Neuronal stem cell (in vitro differentiated cells): ENCODE data around the gene ZNF783.

Experiments
- DNase-seq: peaks from one replicate; pipeline ENCODE4 v3.0.0-alpha.2; 2013; ENCODE audit warnings: low spot score
- H2AFZ ChIP-seq: one replicate; pipeline ENCODE4 v1.6.1; 2013; ENCODE audit warnings: mild to moderate bottlenecking, low read length, inconsistent platforms
- H2AK5ac ChIP-seq: 2 replicates; pipeline ENCODE4 v1.6.1; 2013; ENCODE audit warnings: low read depth, mild to moderate bottlenecking, inconsistent platforms, low read length, moderate library complexity, mixed read lengths
- H2BK120ac ChIP-seq: 2 replicates; pipeline ENCODE4 v1.6.1; 2013; ENCODE audit warnings: low read depth, mild to moderate bottlenecking, inconsistent platforms, low read length, moderate library complexity, mixed read lengths
- H2BK12ac ChIP-seq: one replicate; pipeline ENCODE4 v1.6.1; 2013; ENCODE audit warnings: low read length, inconsistent platforms
- H2BK15ac ChIP-seq: 2 replicates; pipeline ENCODE4 v1.6.1; 2013; ENCODE audit warnings: mild to moderate bottlenecking, low read length, inconsistent platforms, mixed read lengths
- H2BK5ac ChIP-seq: one replicate; pipeline ENCODE4 v1.6.1; 2013; ENCODE audit warnings: inconsistent platforms, mild to moderate bottlenecking, low read length, moderate library complexity
- H3K14ac ChIP-seq: one replicate; pipeline ENCODE4 v1.6.1; 2013; ENCODE audit warnings: low read length, inconsistent platforms
- H3K18ac ChIP-seq: 2 replicates; pipeline ENCODE4 v1.6.1; 2013; ENCODE audit warnings: low read length, inconsistent platforms
- H3K23ac ChIP-seq: 2 replicates; pipeline ENCODE4 v1.6.1; 2013; ENCODE audit warnings: low read depth, mild to moderate bottlenecking, mixed read lengths, low read length, inconsistent platforms; ENCODE audit not compliant: poor library complexity
- H3K27ac ChIP-seq: replicated peaks from 3 replicates; pipeline ENCODE4 v1.5.1; 2013; ENCODE audit warnings: low read length, inconsistent platforms
- H3K27me3 ChIP-seq, 3 experiments: 2 replicates each; pipeline ENCODE4 v1.6.1; 2013; ENCODE audit warnings: low read length in 3 of 3, mild to moderate bottlenecking in 2 of 3, inconsistent platforms in 1 of 3, low read depth in 1 of 3, mixed read lengths in 1 of 3, moderate library complexity in 1 of 3; ENCODE audit not compliant: control insufficient read depth in 3 of 3, insufficient read depth in 3 of 3
- H3K36me3 ChIP-seq, 2 donors: replicated peaks in 1 of 2; 2 replicates each; pipeline ENCODE4 v1.6.1; 2013; ENCODE audit warnings: low read length in 2 of 2; ENCODE audit not compliant: control insufficient read depth in 2 of 2, insufficient read depth in 2 of 2
- H3K4ac ChIP-seq: 2 replicates; pipeline ENCODE4 v1.6.1; 2013; ENCODE audit warnings: inconsistent platforms, mild to moderate bottlenecking, low read length, moderate library complexity
- H3K4me1 ChIP-seq, 2 donors: 1 replicate in 1 of 2; 2 replicates in 1 of 2; pipeline ENCODE4 v1.6.1; 2013; ENCODE audit warnings: low read length in 2 of 2, low read depth in 1 of 2; ENCODE audit not compliant: control insufficient read depth in 2 of 2, insufficient read depth in 1 of 2
- H3K4me2 ChIP-seq: one replicate; pipeline ENCODE4 v1.6.1; 2013; ENCODE audit warnings: mild to moderate bottlenecking, low read length, inconsistent platforms; ENCODE audit not compliant: insufficient read depth, poor library complexity, severe bottlenecking
- H3K4me3 ChIP-seq, 2 donors: 2 replicates each; pipeline ENCODE4 v1.5.1; 2013; ENCODE audit warnings: low read length in 2 of 2, mild to moderate bottlenecking in 2 of 2, inconsistent platforms in 1 of 2, moderate library complexity in 1 of 2
- H3K79me1 ChIP-seq: one replicate; pipeline ENCODE4 v1.6.1; 2013; ENCODE audit warnings: low read depth, mild to moderate bottlenecking, inconsistent platforms, low read length, moderate library complexity
- H3K9ac ChIP-seq: one replicate; pipeline ENCODE4 v1.6.1; 2013; ENCODE audit warnings: mild to moderate bottlenecking, low read depth, low read length, inconsistent platforms; ENCODE audit not compliant: poor library complexity
- H3K9me3 ChIP-seq, 2 donors: replicated peaks in 1 of 2; 2 replicates each; pipeline versions ENCODE3 to v1.6.1; 2013; ENCODE audit warnings: low read length in 2 of 2, mild to moderate bottlenecking in 2 of 2, inconsistent platforms in 1 of 2, low read depth in 1 of 2, mixed read lengths in 1 of 2, moderate library complexity in 1 of 2; ENCODE audit not compliant: control insufficient read depth in 2 of 2, insufficient read depth in 1 of 2
- H4K8ac ChIP-seq: one replicate; pipeline ENCODE4 v1.6.1; 2013; ENCODE audit warnings: low read depth, mild to moderate bottlenecking, inconsistent platforms, low read length, moderate library complexity
- H4K91ac ChIP-seq: one replicate; pipeline ENCODE4 v1.6.1; 2013; ENCODE audit warnings: low read length, low read depth, mild to moderate bottlenecking, inconsistent platforms; ENCODE audit not compliant: poor library complexity
- WGBS, 2 donors: extraction: QIAGEN DNeasy Blood & Tissue Kit; methylation state at CpG; one replicate each; pipeline ENCODE4 v1.1.7; 2013; ENCODE audit warnings: missing lambda C conversion rate in 2 of 2, mixed read lengths in 1 of 2; ENCODE audit not compliant: insufficient read length in 2 of 2, insufficient replicate concordance in 1 of 2; ENCODE audit errors: extremely low coverage in 2 of 2; 5-methylcytosine and 5-hydroxymethylcytosine counted together

Gene ZNF783

DNA sequence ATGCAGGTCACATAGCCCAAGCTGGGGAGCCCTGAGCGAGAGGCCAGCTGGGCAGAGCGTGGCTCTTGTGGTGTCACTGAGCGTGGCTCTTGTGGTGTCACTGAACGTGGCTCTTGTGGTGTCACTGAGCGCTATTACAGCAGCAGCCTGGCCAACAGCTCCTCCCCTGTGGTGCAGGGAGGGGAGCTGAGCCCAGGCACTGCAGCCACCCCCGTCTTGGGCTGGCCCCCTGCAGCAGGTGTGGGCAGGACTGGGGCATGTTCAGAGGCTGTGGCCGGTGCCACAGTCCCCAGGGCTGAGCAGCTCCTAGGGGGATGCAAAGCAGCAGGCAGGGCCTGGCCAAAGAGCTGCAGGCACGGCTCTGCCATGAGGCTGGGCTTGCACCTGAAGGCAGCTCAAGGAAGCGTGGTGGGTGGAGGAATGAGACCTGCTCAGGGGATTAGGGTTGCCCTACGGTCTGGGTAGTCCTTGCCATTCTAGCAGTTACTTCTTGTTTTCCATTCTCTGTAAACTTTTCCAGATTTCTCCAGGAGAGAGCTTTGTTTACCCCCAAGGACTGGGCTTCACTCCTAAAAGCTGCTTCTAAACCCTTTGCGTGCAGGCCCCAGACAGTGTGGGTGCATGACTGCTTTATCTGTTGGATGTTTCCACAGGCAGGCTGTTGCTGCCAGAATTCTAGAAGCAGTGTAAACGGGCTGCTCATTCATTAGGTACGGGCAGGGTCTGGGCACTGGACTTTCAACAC, 29.2 kb downstream of the ZNF783 start:
- Histone ChIP-seq H3K27me3 (no peaks in the 10 kb centered on the region), H3K4me2 (no peak overlapping the region), H3K9me3 (no peaks in the 10 kb centered on the region), H3K9ac (peak overlapping the region; percentile 35), H2BK12ac (no peak overlapping the region), H3K4me1 (no peaks in the 10 kb centered on the region), H2BK15ac (no peak overlapping the region), H2BK120ac (no peak overlapping the region), H3K79me1 (no peaks in the 10 kb centered on the region), H2BK5ac (no peak overlapping the region), H4K8ac (no peak overlapping the region), H3K23ac (peak overlapping the region; percentile 82), H3K4ac (peak overlapping the region; percentile 31), H3K27ac (no peak overlapping the region), H2AFZ (no peak overlapping the region), H4K91ac (no peak overlapping the region), H2AK5ac (no peak overlapping the region), H3K4me3 (no peak overlapping the region), H3K36me3 (peaks cover 0 to 4% of the 10 kb centered on the region in 2 donors), H3K14ac (no peak overlapping the region), H3K18ac (peak overlapping the region; percentile 27)
- no peak for DNase-seq
- WGBS, 2 donors, result no CpG with 5 or more reads among the region's 13 CpGs

DNA sequence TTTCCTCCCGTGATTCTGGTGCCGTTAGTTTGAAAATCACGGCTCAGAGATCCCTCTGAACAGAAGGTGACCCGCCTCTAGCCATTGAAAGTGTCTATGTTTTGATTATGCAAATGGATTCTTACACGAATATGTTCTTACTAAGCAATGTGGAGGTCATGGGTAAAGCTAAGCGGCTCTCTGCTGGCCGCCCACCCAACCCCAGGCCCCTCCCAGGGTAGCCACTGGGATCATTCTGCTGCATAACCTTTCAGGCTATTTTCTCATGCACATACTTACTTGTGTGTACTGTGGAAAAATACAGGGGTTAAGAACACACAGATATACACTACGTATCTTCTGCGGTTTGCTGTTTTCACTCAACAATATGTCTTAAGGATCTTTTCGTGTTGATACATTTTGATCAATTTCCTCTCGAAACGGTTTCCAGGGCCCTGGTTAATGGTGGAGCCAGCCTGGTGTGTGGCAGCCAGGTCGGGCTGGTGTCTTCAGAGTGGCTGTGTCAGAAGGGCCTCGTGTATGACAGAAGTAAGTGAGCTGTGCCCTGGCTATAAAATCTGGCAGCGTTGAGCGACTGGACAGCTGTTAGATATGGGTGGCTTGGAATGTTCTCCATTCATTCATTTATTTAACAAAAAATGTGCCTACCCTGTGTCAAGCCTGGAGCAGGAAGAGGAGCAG, 29.9 kb downstream of the ZNF783 start:
- H3K18ac ChIP-seq, result no peak overlapping the region
- H2AFZ ChIP-seq, result no peak overlapping the region
- DNase-seq, result no peak
- H3K4me2 ChIP-seq, result no peak overlapping the region
- no peak overlapping the region for H4K91ac ChIP-seq
- H3K79me1 ChIP-seq, result no peaks in the 10 kb centered on the region
- H4K8ac ChIP-seq, result no peak overlapping the region
- H3K9ac ChIP-seq, result no peak overlapping the region
- H2BK15ac ChIP-seq, result no peak overlapping the region
- no peak overlapping the region for H2BK12ac ChIP-seq
- H3K4me3 ChIP-seq, result no peak overlapping the region
- no peak overlapping the region for H3K23ac ChIP-seq
- WGBS, 2 donors, result no CpG with 5 or more reads among the region's 16 CpGs
- H2BK5ac ChIP-seq, result no peak overlapping the region
- H3K36me3 ChIP-seq, result peaks cover 0 to 4% of the 10 kb centered on the region in 2 donors
- no peak overlapping the region for H2AK5ac ChIP-seq
- no peak overlapping the region for H3K27ac ChIP-seq
- no peaks in the 10 kb centered on the region for H3K4me1 ChIP-seq
- H3K14ac ChIP-seq, result no peak overlapping the region
- H2BK120ac ChIP-seq, result no peak overlapping the region
- no peak overlapping the region for H3K4ac ChIP-seq
- H3K9me3 ChIP-seq, result no peaks in the 10 kb centered on the region
- no peaks in the 10 kb centered on the region for H3K27me3 ChIP-seq

DNA sequence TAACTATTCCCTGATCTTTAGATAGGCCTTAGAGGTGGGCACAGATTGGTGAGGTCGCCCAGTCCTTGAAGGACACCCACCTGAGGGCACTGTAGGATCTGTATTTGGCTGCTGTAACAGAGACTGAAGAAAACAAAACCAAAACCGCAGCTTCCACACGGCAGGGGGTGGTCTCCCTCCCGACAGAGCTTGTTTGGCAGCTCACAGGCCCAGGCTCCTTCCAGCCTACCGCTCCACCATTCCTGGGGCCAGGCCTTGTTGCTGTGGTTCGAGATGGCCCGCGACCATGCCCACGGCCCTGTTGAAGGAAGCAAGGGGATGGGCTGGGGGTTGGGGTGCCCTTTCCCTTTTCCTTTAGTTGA, 30.4 kb downstream of the ZNF783 start:
- no CpG with 5 or more reads among the region's 9 CpGs for WGBS, 2 donors

DNA sequence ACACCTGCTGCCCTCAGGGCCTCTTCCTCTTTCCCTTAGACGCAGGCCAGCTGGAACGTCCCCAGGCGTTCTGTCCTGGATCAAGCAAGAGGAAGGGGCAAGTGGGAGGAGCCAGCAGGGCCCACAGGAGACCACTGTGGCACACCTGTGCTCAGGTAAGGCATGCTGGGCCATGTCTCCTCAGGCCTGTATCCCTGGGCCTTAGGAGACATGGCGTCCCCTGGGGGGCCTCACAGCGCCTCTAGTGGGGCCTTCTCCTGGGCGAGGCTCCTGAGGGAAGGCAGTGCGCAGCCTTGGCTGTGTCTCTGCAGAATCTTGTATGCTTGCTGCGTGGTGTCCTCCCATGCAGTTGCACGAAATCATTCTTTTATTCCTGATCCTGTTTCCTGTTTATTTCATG, 31.3 kb downstream of the ZNF783 start:
- Histone ChIP-seq H3K9ac (no peak overlapping the region), H3K4me3 (peak overlapping the region in 1 of 2 donors; percentile 31), H3K27me3 (no peaks in the 10 kb centered on the region), H2BK15ac (no peak overlapping the region), H3K14ac (no peak overlapping the region), H3K4me2 (no peak overlapping the region), H3K23ac (no peak overlapping the region), H2BK120ac (no peak overlapping the region), H3K4ac (no peak overlapping the region), H2AFZ (no peak overlapping the region), H3K18ac (no peak overlapping the region), H3K36me3 (peaks cover 0 to 4% of the 10 kb centered on the region in 2 donors), H2AK5ac (no peak overlapping the region), H4K91ac (no peak overlapping the region), H2BK5ac (no peak overlapping the region), H4K8ac (no peak overlapping the region), H3K9me3 (peaks cover 0 to 4% of the 10 kb centered on the region in 2 donors), H2BK12ac (no peak overlapping the region), H3K27ac (no peak overlapping the region), H3K4me1 (no peaks in the 10 kb centered on the region), H3K79me1 (no peaks in the 10 kb centered on the region)
- no peak for DNase-seq
- no CpG with 5 or more reads among the region's 9 CpGs for WGBS, 2 donors

More for the DNA sequence above, 30.4 kb downstream of the ZNF783 start:
- Histone ChIP-seq H3K9ac (peak overlapping the region; percentile 51), H3K23ac (no peak overlapping the region), H3K4me3 (no peak overlapping the region), H2BK120ac (no peak overlapping the region), H3K4ac (no peak overlapping the region), H2BK5ac (no peak overlapping the region), H2AFZ (no peak overlapping the region), H3K4me1 (no peaks in the 10 kb centered on the region), H3K18ac (no peak overlapping the region), H2BK12ac (no peak overlapping the region), H2AK5ac (no peak overlapping the region), H4K8ac (no peak overlapping the region), H3K9me3 (no peaks in the 10 kb centered on the region), H3K36me3 (peaks cover 0 to 4% of the 10 kb centered on the region in 2 donors), H4K91ac (no peak overlapping the region), H3K4me2 (no peak overlapping the region), H3K14ac (no peak overlapping the region), H3K79me1 (no peaks in the 10 kb centered on the region), H2BK15ac (no peak overlapping the region), H3K27ac (no peak overlapping the region), H3K27me3 (no peaks in the 10 kb centered on the region)
- DNase-seq, result no peak
